Ramos (cell line): ENCODE data around the gene FAM25A.
"Not testable (repeated sequence)": the region's sequence is repeated elsewhere in the genome, so short reads cannot be mapped to it uniquely, and the experiment has no call there.

Source experiments
- in situ Hi-C: fragments of 300-500 bp; cut with MboI; formaldehyde crosslinking; loops from one replicate; pipeline ENCODE4 v1.14.3; 2022; ENCODE audit warnings: low sequenced_read_pairs; ENCODE audit not compliant: unreplicated experiment

FAM25A gene

GRCh38 chr10:87009134-87009696 lies 10.9 kb upstream of the FAM25A start:
- in situ Hi-C loops: not testable (repeated sequence)

GRCh38 chr10:87013528-87013927 lies 6.6 kb upstream of the FAM25A start:
- in situ Hi-C loops: not testable (repeated sequence)

- in situ Hi-C loops: not testable (repeated sequence)
Measured at GRCh38 chr10:87014986-87015716, 4.9 kb upstream of the FAM25A start.

GRCh38 chr10:87018127-87018526 lies 2.0 kb upstream of the FAM25A start:
- in situ Hi-C loops: not testable (repeated sequence)

GRCh38 chr10:87019066-87019465 lies 1.0 kb upstream of the FAM25A start:
- in situ Hi-C loops: not testable (repeated sequence)

GRCh38 chr10:87019504-87019903 lies 590 bp upstream of the FAM25A start:
- in situ Hi-C loops: not testable (repeated sequence)

GRCh38 chr10:87025285-87025958 lies 5.3 kb downstream of the FAM25A start:
- in situ Hi-C loops: not testable (repeated sequence)

GRCh38 chr10:87026747-87027508 lies 6.8 kb downstream of the FAM25A start:
- in situ Hi-C loops: not testable (repeated sequence)

- in situ Hi-C loops: not testable (repeated sequence)
Measured at GRCh38 chr10:87030419-87030818, 10.3 kb downstream of the FAM25A start.

GRCh38 chr10:87030912-87031635 lies 11.0 kb downstream of the FAM25A start:
- in situ Hi-C loops: no loop called here

- in situ Hi-C loops: no loop called here
Measured at GRCh38 chr10:87036623-87037022, 16.5 kb downstream of the FAM25A start.

- in situ Hi-C loops: no loop called here
Measured at GRCh38 chr10:87038286-87038717, 18.2 kb downstream of the FAM25A start.

GRCh38 chr10:87038786-87039185 lies 18.7 kb downstream of the FAM25A start:
- in situ Hi-C loops: no loop called here

- in situ Hi-C loops: not testable (repeated sequence)
Measured at GRCh38 chr10:87043579-87043978, 23.5 kb downstream of the FAM25A start.

- in situ Hi-C loops: no loop called here
Measured at GRCh38 chr10:87045434-87045938, 25.4 kb downstream of the FAM25A start.

- in situ Hi-C loops: no loop called here
Measured at GRCh38 chr10:87053111-87053510, 33.0 kb downstream of the FAM25A start.

GRCh38 chr10:87053577-87054181 lies 33.6 kb downstream of the FAM25A start:
- in situ Hi-C loops: no loop called here

GRCh38 chr10:87054373-87055295 lies 34.5 kb downstream of the FAM25A start:
- in situ Hi-C loops: no loop called here
